Tongue (tissue), 2 donors: ENCODE measurements around the gene UBA52. TPM values are rescaled to one million over a fixed set of nuclear protein-coding genes. Genes with fewer than 3 reads are reported as not detected.
"Not testable (repeated sequence)": the region's sequence is repeated elsewhere in the genome, so short reads cannot be mapped to it uniquely, and the experiment has no call there.

Experiments used
- DNase-seq: peaks from one replicate; pipeline ENCODE4 v3.0.0-alpha.2; 2015
- total RNA-seq: library from RNA; depleted of rRNA; stranded (reverse); fragments of >200 nt; gene quantifications from one replicate; pipeline ENCODE4 v1.2.3, GENCODE V29; 2014

UBA52 gene
- 385 TPM for total RNA-seq

DNA sequence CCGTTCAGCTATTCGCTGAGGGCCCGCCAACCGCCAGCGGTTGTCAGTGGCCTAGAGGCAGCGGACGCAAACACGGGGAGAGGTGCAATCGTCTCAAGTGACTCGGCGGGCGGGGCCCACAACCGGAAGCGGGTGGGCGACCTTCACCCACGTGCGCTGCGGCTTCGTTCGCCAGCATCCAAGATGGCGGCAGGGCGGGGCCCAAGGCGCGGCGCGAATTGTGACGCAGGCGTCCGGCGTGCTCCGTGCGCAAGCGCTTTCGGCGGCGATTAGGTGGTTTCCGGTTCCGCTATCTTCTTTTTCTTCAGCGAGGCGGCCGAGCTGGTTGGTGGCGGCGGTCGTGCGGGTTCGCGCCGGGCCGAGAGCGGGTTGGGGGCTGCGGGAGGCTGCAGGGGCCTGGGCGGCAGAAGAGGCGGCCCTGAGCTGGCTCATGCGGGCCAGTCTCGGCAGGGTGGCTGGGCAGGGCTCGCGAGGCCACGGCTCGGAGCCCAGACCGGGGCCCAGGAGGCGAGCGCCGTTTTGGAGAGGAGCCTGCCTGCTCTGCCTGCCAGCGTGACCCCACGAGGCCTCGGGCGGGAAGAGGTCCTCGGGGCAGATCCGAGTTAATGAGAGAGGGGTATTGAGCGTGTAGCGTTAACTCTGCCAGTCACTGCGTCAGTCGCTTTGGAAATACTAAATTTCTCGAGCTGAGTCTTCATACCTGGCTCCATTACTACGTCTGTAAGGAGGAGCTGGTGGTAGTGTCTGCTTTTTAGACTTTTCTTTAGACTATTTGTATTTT is at the start of gene UBA52:
UBA52 (plus strand) TSS at position 294 of the 781 bp plus-strand sequence. CDS start 1,444 bp downstream, outside the sequence.
- DNase-seq, result peak; percentile 99

DNA sequence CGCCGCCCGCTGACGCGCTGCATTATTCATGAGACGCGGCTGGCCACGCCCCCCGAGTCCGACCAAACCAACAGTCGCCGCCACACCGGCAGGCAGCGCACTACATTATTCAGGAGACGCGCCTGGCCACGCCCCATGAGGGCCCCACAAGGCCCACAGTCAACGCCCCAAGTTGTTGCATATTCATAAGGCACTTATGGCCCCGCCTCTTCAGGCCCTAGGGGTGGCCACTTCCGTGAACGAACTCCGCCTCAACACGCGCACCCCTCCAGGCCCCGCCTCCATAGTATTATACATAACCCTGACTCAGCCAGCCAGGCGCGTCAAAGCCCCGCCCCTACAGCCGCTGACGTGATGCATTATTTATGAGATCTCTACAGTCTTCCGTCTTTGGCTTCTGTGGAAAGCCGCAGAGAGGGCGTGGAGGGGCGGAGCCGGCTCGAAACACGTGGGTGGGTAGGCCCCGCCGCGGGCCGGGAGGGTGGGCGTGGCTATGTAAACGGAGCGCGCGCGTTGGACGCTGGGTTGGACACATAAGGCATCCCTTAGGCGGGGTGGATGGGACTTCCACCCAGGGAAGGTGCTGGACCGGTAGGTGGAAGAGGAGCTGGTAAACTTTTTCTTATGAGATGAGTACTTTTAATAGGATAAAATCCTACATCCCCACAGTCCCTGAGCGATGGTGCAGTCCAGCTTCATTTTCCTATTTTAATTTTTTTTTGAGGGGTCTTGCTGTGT is 49.4 kb upstream of the UBA52 start:
- peak; percentile 100 for DNase-seq

DNA sequence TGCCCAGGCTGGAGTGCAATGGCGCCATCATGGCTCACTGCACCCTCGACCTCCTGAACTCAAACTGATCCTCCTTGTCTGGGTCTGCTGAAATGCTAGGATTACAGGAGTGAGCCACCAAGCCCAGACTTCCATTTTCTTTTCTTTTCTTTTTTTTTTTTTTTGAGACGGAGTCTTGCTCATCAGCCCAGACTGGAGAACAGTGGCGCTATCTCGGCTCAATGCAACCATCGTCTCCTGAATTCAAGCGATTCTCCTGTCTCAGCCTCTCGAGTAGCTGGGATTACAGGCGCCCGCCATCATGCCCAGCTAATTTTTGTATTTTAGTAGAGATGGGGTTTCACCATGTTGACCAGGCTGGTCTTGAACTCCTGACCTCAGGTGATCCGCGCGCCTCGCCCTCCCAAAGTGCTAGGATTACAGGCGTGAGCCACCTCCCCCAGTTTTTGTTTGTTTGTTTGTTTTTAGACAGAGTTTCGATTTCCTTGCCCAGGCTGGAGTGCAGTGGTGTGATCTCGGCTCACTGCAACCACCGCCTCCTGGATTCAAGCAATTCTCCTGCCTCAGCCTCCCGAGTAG is 48.7 kb upstream of the UBA52 start:
- DNase-seq, result not testable (repeated sequence)

DNA sequence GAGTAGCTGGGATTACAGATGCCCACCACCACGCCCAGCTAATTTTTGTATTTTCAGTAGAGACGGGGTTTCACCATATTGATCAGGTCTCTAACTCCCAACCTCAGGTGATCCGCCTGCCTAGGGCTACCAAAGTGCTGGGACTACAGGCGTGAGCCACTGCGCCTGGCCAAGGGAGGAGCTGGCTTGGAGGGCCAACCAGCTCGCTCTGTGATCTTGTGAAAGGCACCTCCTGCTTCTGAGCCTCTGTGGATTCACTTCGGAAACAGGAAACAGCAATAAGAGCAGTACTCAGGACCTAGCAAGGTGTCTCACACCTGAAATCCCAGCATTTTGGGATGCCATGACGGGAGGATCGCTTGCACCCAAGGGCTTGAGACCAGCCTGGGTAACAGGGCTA is 47.8 kb upstream of the UBA52 start:
- no peak for DNase-seq

- DNase-seq, result no peak
Observed at GRCh38 chr19:18526316-18526715, 45.3 kb upstream of the UBA52 start.

DNA sequence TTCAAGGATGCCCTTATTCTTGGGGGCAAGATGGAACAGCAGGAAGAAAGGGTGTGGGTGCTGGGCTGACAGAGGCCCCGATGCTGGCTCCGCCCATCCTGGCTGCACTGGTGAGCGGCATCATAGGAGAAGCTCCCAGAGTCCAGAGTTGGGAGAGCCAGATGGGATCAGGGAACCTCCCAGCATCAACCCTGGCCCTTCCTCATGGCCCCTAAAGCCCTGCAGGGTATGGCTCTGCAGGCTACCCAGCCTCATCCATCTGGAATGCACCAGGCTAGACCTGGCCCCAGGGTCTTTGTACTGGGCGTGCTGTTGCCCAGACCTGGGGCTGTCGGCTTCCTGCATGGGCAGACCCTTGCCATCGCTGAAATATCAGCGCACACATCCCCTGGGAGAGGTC is 41.9 kb upstream of the UBA52 start:
- DNase-seq, result no peak

DNA sequence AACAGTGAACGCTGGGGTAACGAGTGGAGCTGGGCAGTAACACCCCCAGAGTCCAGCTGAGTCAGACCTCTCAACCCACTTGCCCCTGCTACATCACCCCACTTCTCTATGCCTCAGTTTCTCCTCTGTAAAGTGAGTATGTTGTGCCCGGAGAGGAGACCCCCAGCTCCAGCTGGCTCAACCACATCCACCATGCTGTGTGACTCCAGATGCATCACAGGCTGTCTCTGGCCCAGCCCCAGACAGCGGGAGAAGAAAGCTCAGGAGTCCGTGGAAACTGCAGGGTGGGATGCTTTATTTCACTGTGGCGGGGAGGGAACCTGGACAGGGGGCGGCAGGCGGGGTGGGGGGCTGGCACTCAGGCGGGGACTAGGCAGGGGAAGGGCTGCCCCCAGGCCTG is 40.2 kb upstream of the UBA52 start:
- DNase-seq, result no peak

- DNase-seq, result no peak
Observed at GRCh38 chr19:18532168-18532890, 39.3 kb upstream of the UBA52 start.

GRCh38 chr19:18533058-18533457 is 38.6 kb upstream of the UBA52 start:
- no peak for DNase-seq

DNA sequence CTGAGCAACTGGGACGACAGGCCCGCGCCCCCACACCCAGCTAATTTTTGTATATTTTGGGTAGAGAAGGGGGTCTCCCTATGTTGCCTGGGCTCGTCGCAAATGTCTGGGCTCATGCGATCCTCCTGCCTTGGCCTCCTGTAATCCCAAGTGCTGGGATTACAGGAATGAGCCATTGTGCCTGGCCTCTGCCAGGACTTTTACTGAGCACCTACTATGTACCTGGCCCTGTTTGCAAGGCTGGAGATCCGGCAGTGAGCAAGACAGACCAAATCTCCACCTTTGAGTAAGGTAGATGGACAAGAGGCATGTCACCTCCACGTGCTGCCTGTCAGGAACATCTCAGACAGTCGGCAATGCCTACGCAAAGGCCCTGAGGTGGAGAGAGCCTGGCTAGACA is 35.2 kb upstream of the UBA52 start:
- no peak for DNase-seq

- no peak for DNase-seq
Observed at GRCh38 chr19:18537431-18537830, 34.2 kb upstream of the UBA52 start.

DNA sequence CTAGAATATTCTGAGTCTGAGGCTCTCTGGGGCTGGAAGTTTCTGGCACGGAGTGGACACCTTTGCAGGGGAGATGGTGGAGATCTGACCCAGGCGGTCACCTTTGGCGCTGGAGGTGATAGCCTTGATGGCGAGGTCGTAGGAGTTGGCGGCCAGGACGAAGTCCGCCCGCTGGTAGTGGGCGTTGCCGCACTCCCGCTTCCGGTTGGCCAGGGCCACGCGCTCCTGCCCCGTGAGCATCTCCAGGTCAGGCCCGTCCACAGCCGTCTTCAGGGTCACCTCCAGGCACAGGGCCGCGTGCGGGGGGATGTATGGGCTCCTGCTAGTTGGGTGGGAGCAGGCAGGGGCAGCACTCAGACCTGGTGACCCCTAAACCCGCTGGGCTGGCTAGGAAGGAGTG is 33.5 kb upstream of the UBA52 start:
- no peak for DNase-seq

GRCh38 chr19:18539372-18539771 is 32.3 kb upstream of the UBA52 start:
- no peak for DNase-seq

DNA sequence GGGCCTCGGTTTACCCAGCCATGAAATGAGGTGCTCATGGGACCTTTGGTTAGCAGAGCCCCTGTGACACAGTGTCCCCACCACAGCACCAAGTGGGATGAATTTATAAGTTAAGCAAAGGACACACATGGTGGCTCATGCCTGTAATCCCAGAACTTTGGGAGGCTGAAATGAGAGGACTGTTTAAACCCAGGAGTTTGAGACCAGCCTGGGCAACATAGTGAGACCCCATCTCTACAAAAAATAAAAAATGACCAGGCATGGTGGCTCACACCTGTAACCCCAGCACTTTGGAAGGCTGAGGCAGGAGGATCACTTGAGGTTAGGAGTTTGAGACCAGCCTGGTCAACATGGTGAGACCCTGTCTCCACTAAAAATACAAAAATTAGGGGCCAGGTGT is 31.5 kb upstream of the UBA52 start:
- DNase-seq, result not testable (repeated sequence)

- DNase-seq, result no peak
Observed at GRCh38 chr19:18541258-18541991, 30.2 kb upstream of the UBA52 start.

GRCh38 chr19:18541992-18542940 is 29.4 kb upstream of the UBA52 start:
- no peak for DNase-seq

DNA sequence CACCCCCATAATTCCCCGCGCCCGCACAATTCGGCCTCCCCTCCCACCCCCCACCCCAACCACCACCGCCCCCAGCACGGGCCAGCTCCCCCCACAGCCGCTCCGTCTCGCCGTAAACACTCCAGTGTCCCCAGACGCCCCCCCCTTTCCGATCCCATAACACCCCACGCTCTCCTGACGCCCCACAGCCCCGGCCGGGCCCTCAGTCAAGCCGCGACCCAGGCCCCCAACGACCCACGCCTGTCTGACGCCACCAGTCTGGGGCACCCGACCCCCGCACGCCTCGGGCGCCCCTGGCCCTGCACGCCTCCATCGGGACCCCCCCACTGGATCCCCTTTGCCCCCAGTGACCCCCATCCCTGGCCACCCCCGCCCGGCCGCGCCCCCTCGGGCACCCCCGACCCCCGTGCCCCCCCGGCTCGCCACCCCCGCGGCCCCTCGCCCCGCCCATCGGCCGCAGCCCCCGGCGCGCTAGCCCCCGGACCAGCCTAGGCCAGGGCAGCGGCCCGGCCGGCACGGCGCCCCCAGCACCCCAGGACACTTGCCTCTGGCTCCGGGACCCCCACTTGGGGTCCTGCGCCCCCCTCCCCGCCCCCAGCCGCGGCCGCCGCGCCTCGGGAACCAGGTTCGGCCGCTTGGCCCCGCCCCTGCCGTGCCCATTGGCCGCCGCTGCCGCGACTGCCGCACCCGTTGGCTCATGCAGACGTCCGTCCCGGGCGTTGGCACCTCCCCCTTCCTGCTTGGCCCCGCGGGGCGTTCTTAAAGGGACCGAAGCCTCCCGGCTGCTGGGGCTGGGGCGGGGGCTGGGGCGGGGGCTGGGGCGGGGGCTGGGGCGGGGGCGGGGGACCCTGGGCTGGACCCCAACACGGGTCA is 28.5 kb upstream of the UBA52 start, which contains the start of gene FKBP8:
FKBP8 (minus strand) TSS at position 633 of the 873 bp plus-strand sequence. CDS start 1,603 bp downstream, outside the sequence.
- peak; percentile 96 for DNase-seq

GRCh38 chr19:18543814-18544475 is 27.7 kb upstream of the UBA52 start:
- peak; percentile 51 for DNase-seq

DNA sequence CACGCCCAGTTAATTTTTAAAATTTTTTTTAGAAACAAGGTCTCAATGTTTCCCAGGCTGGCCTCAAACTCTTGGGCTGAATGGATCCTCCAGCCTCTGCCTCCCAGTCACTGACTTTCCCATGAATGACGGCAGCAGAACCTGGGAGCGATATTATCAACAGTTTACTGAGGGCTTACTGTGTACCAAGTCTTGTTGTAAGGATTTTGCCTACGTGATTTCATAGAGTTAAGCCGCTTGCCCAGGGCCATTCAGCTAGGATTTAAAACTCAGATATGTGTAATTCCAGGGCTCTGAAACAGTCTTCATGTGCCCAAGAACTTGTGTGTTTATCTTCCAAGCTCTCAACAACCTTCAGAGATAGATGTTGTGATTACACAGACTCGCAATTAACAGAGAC is 20.0 kb upstream of the UBA52 start:
- DNase-seq, result no peak
